ENCODE results near the gene LCN2. TPM values are rescaled to one million over a fixed set of nuclear protein-coding genes. Genes with fewer than 3 reads are reported as not detected.

LCN2 gene
- total RNA-seq, 4 donors from 2014 or later: 6.0 to 45.7 (median 22.3) TPM

DNA sequence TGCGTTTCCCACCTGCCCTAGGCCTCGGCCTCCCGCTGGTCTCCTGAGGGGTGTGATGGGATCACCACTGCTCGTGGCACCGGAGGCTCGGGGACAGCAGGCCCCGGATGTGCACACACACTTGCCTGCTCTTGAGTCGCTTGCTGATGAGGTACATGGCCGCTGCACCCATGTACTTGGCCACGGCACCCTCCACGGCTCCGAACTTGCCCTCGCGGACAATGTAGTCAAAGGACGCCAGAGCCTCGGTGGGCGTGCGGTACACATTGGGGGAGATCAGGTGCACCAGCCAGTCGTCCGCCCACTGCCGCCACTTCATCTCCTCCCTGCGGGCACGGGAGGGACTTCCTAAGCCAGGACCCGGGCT lies 26.5 kb upstream of the LCN2 start:
- WGBS: 76% methylated on average over 3 of the region's 24 CpGs
- Histone ChIP-seq H3K9me3 (no peaks in the 10 kb centered on the region), H3K27ac (no peak overlapping the region), H3K27me3 (no peaks in the 10 kb centered on the region), H3K36me3 (peaks cover 42% of the 10 kb centered on the region), H3K4me1 (peaks cover 29% of the 10 kb centered on the region), H3K4me3 (no peak overlapping the region)
- TF ChIP-seq POLR2A (IDR thresholded peaks at IDR 0.05) (no peak), POLR2AphosphoS5 (IDR thresholded peaks at IDR 0.05) (no peak), EP300 (IDR thresholded peaks at IDR 0.05) (no peak)
- TF ChIP-seq, protein P1, sequence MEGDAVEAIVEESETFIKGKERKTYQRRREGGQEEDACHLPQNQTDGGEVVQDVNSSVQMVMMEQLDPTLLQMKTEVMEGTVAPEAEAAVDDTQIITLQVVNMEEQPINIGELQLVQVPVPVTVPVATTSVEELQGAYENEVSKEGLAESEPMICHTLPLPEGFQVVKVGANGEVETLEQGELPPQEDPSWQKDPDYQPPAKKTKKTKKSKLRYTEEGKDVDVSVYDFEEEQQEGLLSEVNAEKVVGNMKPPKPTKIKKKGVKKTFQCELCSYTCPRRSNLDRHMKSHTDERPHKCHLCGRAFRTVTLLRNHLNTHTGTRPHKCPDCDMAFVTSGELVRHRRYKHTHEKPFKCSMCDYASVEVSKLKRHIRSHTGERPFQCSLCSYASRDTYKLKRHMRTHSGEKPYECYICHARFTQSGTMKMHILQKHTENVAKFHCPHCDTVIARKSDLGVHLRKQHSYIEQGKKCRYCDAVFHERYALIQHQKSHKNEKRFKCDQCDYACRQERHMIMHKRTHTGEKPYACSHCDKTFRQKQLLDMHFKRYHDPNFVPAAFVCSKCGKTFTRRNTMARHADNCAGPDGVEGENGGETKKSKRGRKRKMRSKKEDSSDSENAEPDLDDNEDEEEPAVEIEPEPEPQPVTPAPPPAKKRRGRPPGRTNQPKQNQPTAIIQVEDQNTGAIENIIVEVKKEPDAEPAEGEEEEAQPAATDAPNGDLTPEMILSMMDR (IDR thresholded peaks at IDR 0.05): no peak
- DNase-seq (ENCODE audit: low spot score in 2 of 2): peak in 1 of 2 donors; percentile 62

DNA sequence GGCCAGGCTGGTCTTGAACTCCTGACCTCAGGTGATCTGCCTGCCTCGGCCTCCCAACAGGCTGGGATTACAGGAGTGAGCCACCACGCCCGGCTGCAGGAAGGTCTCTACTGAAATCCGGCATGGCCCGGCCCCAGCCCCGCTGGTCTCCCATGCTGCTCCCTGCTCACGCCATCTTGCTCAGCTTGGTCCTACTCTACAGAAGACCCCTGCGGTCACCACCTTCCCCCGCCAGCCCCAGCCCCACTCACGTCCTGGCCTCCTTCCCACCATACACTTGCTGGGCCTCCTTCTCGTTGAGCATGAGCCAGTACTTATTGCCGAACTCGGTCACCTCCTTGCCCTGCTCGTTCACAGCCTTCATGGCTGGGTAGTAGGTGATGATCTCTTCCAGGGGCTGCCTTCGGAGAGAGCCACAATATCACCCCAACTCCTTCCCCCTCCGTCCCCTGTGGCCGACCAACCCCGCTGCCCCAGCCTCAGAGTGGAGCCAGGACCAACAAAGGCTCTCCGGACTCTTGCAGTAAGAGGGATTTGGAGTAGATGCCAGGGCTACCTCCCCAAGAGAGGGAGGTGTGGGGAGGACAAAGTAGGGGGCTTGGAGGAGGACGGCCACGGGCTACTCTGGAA lies 25.7 kb upstream of the LCN2 start:
- TF ChIP-seq EP300 (IDR thresholded peaks at IDR 0.05) (no peak), POLR2AphosphoS5 (IDR thresholded peaks at IDR 0.05) (no peak), POLR2A (IDR thresholded peaks at IDR 0.05) (no peak)
- TF ChIP-seq, protein P1 (IDR thresholded peaks at IDR 0.05): no peak
- Histone ChIP-seq H3K27ac (no peak overlapping the region), H3K36me3 (peaks cover 42% of the 10 kb centered on the region), H3K4me1 (peaks cover 25% of the 10 kb centered on the region), H3K27me3 (no peaks in the 10 kb centered on the region), H3K9me3 (no peaks in the 10 kb centered on the region), H3K4me3 (no peak overlapping the region)
- DNase-seq (ENCODE audit: low spot score in 2 of 2): no peak
- WGBS: 91% methylated on average over 21 of the region's 21 CpGs

DNA sequence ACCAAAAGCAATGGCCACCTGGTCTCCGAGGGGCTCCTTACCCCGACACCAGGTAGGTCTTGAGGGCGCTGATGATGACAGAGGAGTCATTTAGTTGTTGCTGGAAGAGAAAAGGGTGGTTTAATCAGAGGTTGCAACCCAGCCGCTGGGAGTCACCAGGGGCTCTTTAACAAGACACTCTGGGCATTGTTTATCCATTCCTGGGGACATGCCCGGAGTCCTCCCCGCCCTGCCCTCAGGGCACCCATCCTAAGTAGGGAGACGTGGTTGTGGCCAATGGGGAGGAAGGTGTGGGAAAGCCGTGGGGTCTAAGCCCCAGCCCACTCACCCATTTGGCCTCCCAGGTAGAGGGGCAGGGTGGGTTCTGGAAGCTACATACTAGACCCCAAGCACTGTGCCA lies 24.8 kb upstream of the LCN2 start:
- Histone ChIP-seq H3K27me3 (no peaks in the 10 kb centered on the region), H3K9me3 (no peaks in the 10 kb centered on the region), H3K4me3 (no peak overlapping the region), H3K4me1 (peaks cover 34% of the 10 kb centered on the region), H3K27ac (no peak overlapping the region), H3K36me3 (peaks cover 42% of the 10 kb centered on the region)
- DNase-seq (ENCODE audit: low spot score in 2 of 2): no peak
- WGBS: 64% methylated on average over 7 of the region's 8 CpGs
- TF ChIP-seq EP300 (IDR thresholded peaks at IDR 0.05) (no peak), POLR2A (IDR thresholded peaks at IDR 0.05) (no peak), POLR2AphosphoS5 (IDR thresholded peaks at IDR 0.05) (no peak)
- TF ChIP-seq, protein P1 (IDR thresholded peaks at IDR 0.05): no peak

DNA sequence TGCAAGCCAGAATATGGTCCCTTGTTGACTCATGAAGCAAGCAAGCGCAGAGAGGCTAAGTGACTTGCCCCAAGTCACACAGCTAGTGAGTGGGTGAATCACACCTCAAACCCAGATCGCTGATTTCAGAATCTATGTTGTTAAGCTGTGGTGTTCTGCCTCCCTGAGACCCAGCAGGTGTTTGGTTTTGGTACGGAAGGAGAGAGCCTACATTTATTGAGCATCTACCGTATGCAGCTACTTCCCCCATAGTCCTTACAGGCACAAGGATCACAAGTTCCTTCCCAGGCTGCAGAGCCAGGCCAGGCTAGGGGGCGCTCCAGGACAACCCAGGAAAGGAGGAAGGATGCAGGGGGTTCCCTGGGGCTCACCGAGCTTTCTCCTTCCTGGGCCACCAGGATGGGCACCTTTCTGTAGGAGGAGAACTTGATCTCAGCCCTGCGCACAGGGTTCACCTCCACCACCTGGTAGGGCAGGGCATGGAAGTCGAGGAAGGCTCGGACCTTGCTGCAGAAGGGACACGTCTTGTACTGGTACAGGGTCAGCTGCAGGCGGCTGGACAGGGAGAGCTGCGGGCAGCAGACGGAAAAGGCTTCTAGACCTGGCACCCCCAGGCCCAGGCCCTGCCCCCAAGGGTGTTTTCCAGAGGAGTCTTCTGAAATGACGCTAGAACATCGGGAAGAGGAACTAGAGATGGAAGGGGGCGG lies 24.2 kb upstream of the LCN2 start:
- Histone ChIP-seq H3K4me1 (peaks cover 37% of the 10 kb centered on the region), H3K27me3 (no peaks in the 10 kb centered on the region), H3K9me3 (no peaks in the 10 kb centered on the region), H3K27ac (no peak overlapping the region), H3K4me3 (peak overlapping the region; percentile 98), H3K36me3 (peaks cover 41% of the 10 kb centered on the region)
- peak in 1 of 2 donors; percentile 81 for DNase-seq (ENCODE audit: low spot score in 2 of 2)
- 67% methylated on average over 15 of the region's 16 CpGs for WGBS
- TF ChIP-seq, protein P1 (IDR thresholded peaks at IDR 0.05): peak in 1 of 2 donors; percentile 56
- TF ChIP-seq POLR2AphosphoS5 (IDR thresholded peaks at IDR 0.05) (no peak), POLR2A (IDR thresholded peaks at IDR 0.05) (no peak), EP300 (IDR thresholded peaks at IDR 0.05) (no peak)

DNA sequence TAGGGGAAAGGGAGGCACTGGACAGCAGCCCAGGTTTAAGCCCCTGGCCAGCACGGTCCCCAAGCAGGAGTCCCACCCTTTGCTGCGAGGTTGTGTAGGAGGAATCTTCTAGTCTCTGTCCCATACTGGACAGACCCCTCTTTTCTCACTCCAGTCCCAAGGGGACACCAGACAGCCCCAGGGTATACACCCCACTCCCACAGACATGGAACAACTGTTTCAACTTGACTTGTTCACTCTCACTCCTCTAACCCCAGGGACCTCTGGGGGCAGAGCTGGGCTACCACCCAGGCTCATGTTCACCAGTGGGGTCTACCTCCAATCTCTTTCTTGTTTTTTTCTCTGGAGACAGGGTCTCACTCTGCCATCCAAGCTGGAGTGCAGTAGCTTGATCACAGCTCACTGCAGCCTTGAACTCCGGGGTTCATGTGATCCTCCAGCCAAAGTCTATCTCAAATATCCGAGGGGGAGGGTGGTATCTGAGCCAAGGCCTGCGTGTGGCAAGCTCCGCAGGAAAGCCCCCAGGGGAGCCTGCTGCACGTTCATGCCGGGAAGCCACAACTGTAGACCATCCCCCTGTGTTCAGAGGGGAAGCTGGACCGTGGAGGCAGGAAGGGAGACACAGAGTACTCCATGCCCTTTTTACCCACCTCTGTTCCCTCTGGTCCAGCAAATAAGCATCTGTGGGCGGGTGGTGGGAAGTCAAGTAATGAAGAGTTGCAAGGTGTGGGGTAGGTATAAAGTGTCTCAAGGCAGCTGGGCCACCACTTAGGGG lies 23.5 kb upstream of the LCN2 start:
- Histone ChIP-seq H3K36me3 (peaks cover 34% of the 10 kb centered on the region), H3K9me3 (no peaks in the 10 kb centered on the region), H3K4me3 (peak overlapping the region; percentile 98), H3K4me1 (peaks cover 37% of the 10 kb centered on the region), H3K27ac (no peak overlapping the region), H3K27me3 (no peaks in the 10 kb centered on the region)
- peak in 1 of 2 donors; percentile 65 for DNase-seq (ENCODE audit: low spot score in 2 of 2)
- TF ChIP-seq, protein P1 (IDR thresholded peaks at IDR 0.05): no peak
- WGBS: 43% methylated on average over 9 of the region's 10 CpGs
